Sigmoid colon (tissue), 7 donors: ENCODE data around the gene LPIN1. TPM values are rescaled to one million over a fixed set of nuclear protein-coding genes. Genes with fewer than 3 reads are reported as not detected.
"Not testable (repeated sequence)": the region's sequence is repeated elsewhere in the genome, so short reads cannot be mapped to it uniquely, and the experiment has no call there.

Source experiments
- DNase-seq: peaks from one replicate; pipeline ENCODE4 v3.0.0-alpha.2; 2019
- H3K27ac ChIP-seq, 4 donors: fragments of 200-600 bp; sonication (generic); one replicate each; pipeline ENCODE4 v1.5.1; 2016 to 2019; ENCODE audit warnings: mild to moderate bottlenecking in 1 of 4
- H3K27me3 ChIP-seq, 3 donors: fragments of 200-600 bp; sonication (generic); one replicate each; pipeline ENCODE4 v1.5.1; 2019; ENCODE audit warnings: mild to moderate bottlenecking in 1 of 3
- H3K36me3 ChIP-seq, 4 donors: fragments of 200-600 bp; sonication (generic); one replicate each; pipeline ENCODE4 v1.5.1; 2016 to 2019
- H3K4me1 ChIP-seq, 4 donors: fragments of 200-600 bp; sonication (generic); one replicate each; pipeline ENCODE4 v1.5.1; 2017 to 2019
- H3K4me3 ChIP-seq, 4 donors: fragments of 200-600 bp; sonication (generic); one replicate each; pipeline ENCODE4 v1.5.1; 2017 to 2019; ENCODE audit warnings: mild to moderate bottlenecking in 2 of 4, moderate library complexity in 1 of 4
- H3K9me3 ChIP-seq, 4 donors: fragments of 200-600 bp in 3 of 4; sonication (generic) in 3 of 4; one replicate each; pipeline versions ENCODE4 v1.5.1 to v1.6.1; 2013 to 2019
- CTCF ChIP-seq, 4 experiments: fragments of 450-650 bp in 3 of 4; fragments of 200-600 bp in 1 of 4; IDR thresholded peaks; one replicate each; pipeline ENCODE4 v1.5.1; 2016 to 2019; ENCODE audit warnings: antibody characterized with exemption in 4 of 4, mild to moderate bottlenecking in 3 of 4, moderate library complexity in 2 of 4
- EP300 ChIP-seq, 4 donors: sonication (generic); formaldehyde crosslinking; IDR thresholded peaks; one replicate each; pipeline ENCODE4 v1.6.1; 2017; ENCODE audit warnings: antibody characterized with exemption in 4 of 4
- POLR2A ChIP-seq, 2 donors: fragments of 450-650 bp; IDR thresholded peaks; one replicate each; pipeline ENCODE4 v1.6.1; 2016; ENCODE audit warnings: antibody characterized with exemption in 2 of 2, mild to moderate bottlenecking in 2 of 2, moderate library complexity in 2 of 2
- POLR2AphosphoS5 ChIP-seq, 4 donors: sonication (generic); formaldehyde crosslinking; IDR thresholded peaks; one replicate each; pipeline ENCODE4 v1.6.1; 2017; ENCODE audit warnings: antibody characterized with exemption in 4 of 4
- WGBS, 2 donors: extraction: QIAGEN DNeasy Blood & Tissue Kit; methylation state at CpG; one replicate each; pipeline ENCODE4 v1.1.7; 2013; 5-methylcytosine and 5-hydroxymethylcytosine counted together
- intact Hi-C: fragments of 100-400 bp; cut with DNase I; formaldehyde crosslinking; loops from one replicate; pipeline ENCODE4 v1.15.1; 2023
- polyA plus RNA-seq, 3 donors: library from polyadenylated mRNA; stranded (reverse); fragments of 200-250 nt; gene quantifications; one replicate each; pipeline ENCODE4 v1.2.3, GENCODE V29; 2013
- total RNA-seq, 4 donors: library from RNA; depleted of rRNA; stranded (reverse); fragments of >200 nt; gene quantifications; one replicate each; pipeline ENCODE4 v1.1.0, GENCODE V29; 2016
- donor health status: healthy with polysubstance abuse.
- donor health status: Bipolar disorder and iron deficiency.
- donor health status: healthy.

LPIN1 gene
- total and polyA plus RNA-seq, 7 donors = 4.2 to 37.4 (median 28.2) TPM

- Histone ChIP-seq H3K4me1 (peaks cover 0 to 17% (median 16%) of the 10 kb centered on the region in 4 donors), H3K27ac (no peak overlapping the region), H3K36me3 (no peaks in the 10 kb centered on the region), H3K4me3 (no peak overlapping the region), H3K27me3 (no peaks in the 10 kb centered on the region), H3K9me3 (no peaks in the 10 kb centered on the region)
- TF ChIP-seq EP300 (IDR thresholded peaks at IDR 0.05) (no peak), POLR2AphosphoS5 (IDR thresholded peaks at IDR 0.05) (no peak), POLR2A (IDR thresholded peaks at IDR 0.05) (no peak), CTCF (IDR thresholded peaks at IDR 0.05) (no peak)
- DNase-seq = peak; percentile 4
- intact Hi-C loops = no loop called here
- 94 to 96% methylated on average over 4 of the region's 4 CpGs for WGBS, 2 donors
These were observed 11.8 kb downstream of the LPIN1 start for GRCh38 chr2:11758187-11758586.

- intact Hi-C loops = no loop called here
- TF ChIP-seq EP300 (IDR thresholded peaks at IDR 0.05) (no peak), POLR2AphosphoS5 (IDR thresholded peaks at IDR 0.05) (no peak), POLR2A (IDR thresholded peaks at IDR 0.05) (no peak), CTCF (IDR thresholded peaks at IDR 0.05) (no peak)
- Histone ChIP-seq H3K27ac (no peak overlapping the region), H3K4me1 (peaks cover 0 to 12% (median 11%) of the 10 kb centered on the region in 4 donors), H3K9me3 (no peaks in the 10 kb centered on the region), H3K4me3 (no peak overlapping the region), H3K36me3 (no peaks in the 10 kb centered on the region), H3K27me3 (no peaks in the 10 kb centered on the region)
- DNase-seq = no peak
- WGBS, 2 donors = 71 to 89% methylated on average over 4 of the region's 4 CpGs
These were observed 12.2 kb downstream of the LPIN1 start for GRCh38 chr2:11758647-11759046.

- H3K4me3 ChIP-seq, intact Hi-C loops, H3K36me3 ChIP-seq, H3K9me3 ChIP-seq, H3K4me1 ChIP-seq, H3K27ac ChIP-seq, H3K27me3 ChIP-seq: not testable (repeated sequence)
- 91 to 92% methylated on average over 27 to 28 of the region's 32 CpGs for WGBS, 2 donors
- peak; percentile 2 for DNase-seq
These were observed 12.9 kb downstream of the LPIN1 start for GRCh38 chr2:11759182-11759975.

DNA sequence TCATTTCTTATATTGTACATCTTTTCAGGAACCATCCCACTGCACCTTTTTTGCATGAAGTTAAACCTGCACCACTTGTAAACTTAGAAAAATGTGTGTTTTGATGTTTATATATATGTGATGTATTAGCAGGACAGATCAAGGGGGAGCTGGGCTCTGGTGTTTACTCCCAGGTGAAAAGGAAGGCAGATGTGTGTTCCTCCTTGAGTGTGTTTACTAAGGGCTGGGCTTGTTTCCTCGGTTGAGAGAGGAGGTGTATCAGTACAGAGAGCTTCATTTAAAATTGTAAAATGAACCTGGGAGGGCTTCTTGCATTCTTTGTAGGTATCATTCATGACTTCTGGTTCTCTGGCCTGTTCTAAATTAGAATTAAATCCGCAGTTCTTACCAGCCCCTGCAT lies 14.8 kb downstream of the LPIN1 start:
- peaks cover 5 to 11% (median 7%) of the 10 kb centered on the region in 4 donors for H3K36me3 ChIP-seq
- no peak overlapping the region for H3K27ac ChIP-seq
- 21 to 43% methylated on average over 2 of the region's 2 CpGs for WGBS, 2 donors
- no peak for TF ChIP-seq POLR2AphosphoS5 (IDR thresholded peaks at IDR 0.05)
- no peak for TF ChIP-seq CTCF (IDR thresholded peaks at IDR 0.05)
- no peak for TF ChIP-seq EP300 (IDR thresholded peaks at IDR 0.05)
- no peak for TF ChIP-seq POLR2A (IDR thresholded peaks at IDR 0.05)
- no peaks in the 10 kb centered on the region for H3K27me3 ChIP-seq
- no peak overlapping the region for H3K4me3 ChIP-seq
- peaks cover 0 to 12% (median 9%) of the 10 kb centered on the region in 4 donors for H3K4me1 ChIP-seq
- no peaks in the 10 kb centered on the region for H3K9me3 ChIP-seq
- intact Hi-C loops = no loop called here
- no peak for DNase-seq

DNA sequence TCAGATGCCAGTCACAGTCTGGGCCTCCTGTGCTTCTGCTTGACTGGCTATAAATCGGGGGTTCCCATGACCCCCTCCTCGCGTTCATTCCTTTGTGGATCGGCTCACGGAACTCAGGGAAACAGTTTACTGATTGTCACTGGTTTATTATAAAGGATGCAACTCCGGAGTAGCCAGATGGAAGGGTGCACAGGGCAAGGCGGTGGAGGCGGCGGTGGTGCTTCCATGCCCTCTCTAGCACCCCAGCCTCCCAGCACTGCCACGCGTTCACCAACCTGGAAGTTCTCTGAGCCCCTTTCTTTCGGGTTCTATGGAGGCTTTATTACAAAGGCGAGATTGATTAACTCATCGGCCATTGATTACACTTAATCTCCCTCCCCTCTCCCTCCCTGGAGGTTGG lies 15.6 kb downstream of the LPIN1 start:
- Histone ChIP-seq H3K36me3 (peaks cover 10 to 19% (median 12%) of the 10 kb centered on the region in 4 donors), H3K9me3 (no peaks in the 10 kb centered on the region), H3K4me1 (peaks cover 0 to 12% (median 9%) of the 10 kb centered on the region in 4 donors), H3K27ac (no peak overlapping the region), H3K27me3 (no peaks in the 10 kb centered on the region), H3K4me3 (no peak overlapping the region)
- intact Hi-C loops = no loop called here
- DNase-seq = peak; percentile 13
- TF ChIP-seq CTCF (IDR thresholded peaks at IDR 0.05) = no peak
- TF ChIP-seq EP300 (IDR thresholded peaks at IDR 0.05) = no peak
- no peak for TF ChIP-seq POLR2AphosphoS5 (IDR thresholded peaks at IDR 0.05)
- WGBS, 2 donors = 93 to 95% methylated on average over 14 of the region's 14 CpGs
